NOMO-1 treated with DMSO at 0.1 percent for 48 hours (cell line): ENCODE measurements around the gene LCE1F.

Experiments
- DNase-seq: peaks from one replicate; lab custom pipeline; 2025; ENCODE audit not compliant: unreplicated experiment; lab: John Stamatoyannopoulos, UW

The LCE1F gene

DNA sequence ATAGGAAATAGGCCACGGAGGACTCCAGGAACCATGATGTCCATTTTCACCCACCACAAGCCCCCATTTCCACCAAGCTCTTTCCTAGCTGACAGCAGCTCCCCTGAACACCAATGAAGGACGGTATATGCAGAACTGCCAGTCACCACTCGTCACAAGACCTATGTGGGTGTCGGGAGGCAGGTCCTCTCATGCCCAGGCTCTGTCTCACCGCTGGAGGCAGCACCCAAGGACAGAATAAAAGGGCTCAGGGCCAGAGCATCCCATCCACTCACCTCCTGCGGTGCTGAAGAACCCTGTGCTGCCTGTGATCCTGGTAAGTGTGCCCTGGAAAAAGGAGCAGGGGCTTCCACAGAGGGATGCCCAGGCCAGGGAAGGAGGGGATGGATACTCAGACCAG, at the start of gene LCE1F:
LCE1F (plus strand) TSS at position 266 of the 400 bp plus-strand sequence. CDS start 1,232 bp downstream, outside the sequence.
- no peak for DNase-seq

GRCh38 chr1:152725261-152725660, 49.7 kb upstream of the LCE1F start:
- no peak for DNase-seq

DNA sequence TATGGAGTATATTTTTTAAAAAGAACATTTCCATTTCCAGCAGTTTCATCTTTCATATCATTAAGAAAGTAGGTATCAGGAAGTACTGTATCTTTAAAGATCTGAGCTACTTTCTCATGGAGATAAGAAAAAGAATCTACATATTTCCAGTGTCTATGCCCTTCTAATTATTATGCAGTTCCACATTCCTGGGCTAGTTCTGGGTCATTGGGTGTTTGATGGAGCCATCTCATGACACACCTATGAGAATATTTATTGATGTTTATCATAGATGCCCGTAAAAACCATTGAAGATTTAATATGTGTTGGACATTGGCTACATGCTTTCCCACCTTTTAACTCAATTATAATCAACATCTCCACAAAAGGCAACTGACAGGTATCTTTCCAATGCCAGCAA, 46.0 kb upstream of the LCE1F start:
- DNase-seq, result no peak

GRCh38 chr1:152735648-152736047, 39.3 kb upstream of the LCE1F start:
- DNase-seq, result no peak

DNA sequence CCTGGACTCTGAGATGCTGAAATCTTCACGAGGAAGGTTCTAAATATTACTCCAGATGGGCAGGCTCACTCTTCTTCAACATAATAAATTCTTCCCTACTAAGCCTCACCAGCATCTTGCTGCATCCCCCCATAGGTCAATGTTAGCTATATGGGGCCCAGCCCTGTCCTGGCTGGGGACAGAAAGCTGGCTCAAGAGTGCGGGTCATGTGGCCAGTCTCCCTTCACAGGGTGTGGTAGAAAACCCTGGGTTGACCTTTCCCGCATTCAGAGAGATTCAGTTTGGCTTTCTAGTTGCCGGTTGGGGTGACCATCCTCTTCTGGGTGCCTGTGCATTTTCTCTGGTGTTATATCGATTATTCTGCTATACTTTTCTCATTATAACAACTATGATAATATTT, 36.9 kb upstream of the LCE1F start:
- no peak for DNase-seq

DNA sequence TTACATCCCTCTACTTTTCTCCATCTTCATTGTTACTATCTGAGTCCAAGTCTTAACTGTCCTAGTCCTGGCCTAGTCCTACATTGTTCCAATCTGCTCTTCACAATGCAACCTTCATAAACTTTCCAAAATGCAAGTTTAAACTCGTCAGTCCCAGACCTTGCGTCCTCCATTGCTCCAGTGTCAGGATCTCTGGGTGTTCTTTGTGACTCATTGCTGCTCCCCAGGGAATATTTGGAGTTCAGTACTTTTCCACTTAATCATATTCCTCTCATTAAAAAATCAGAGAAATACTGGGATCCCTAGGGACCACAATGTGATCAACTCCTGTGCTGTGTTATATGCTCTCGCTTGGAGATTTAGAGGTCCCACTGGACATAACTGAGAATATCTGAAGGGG, 35.1 kb upstream of the LCE1F start:
- no peak for DNase-seq

GRCh38 chr1:152741656-152742055, 33.3 kb upstream of the LCE1F start:
- no peak for DNase-seq

DNA sequence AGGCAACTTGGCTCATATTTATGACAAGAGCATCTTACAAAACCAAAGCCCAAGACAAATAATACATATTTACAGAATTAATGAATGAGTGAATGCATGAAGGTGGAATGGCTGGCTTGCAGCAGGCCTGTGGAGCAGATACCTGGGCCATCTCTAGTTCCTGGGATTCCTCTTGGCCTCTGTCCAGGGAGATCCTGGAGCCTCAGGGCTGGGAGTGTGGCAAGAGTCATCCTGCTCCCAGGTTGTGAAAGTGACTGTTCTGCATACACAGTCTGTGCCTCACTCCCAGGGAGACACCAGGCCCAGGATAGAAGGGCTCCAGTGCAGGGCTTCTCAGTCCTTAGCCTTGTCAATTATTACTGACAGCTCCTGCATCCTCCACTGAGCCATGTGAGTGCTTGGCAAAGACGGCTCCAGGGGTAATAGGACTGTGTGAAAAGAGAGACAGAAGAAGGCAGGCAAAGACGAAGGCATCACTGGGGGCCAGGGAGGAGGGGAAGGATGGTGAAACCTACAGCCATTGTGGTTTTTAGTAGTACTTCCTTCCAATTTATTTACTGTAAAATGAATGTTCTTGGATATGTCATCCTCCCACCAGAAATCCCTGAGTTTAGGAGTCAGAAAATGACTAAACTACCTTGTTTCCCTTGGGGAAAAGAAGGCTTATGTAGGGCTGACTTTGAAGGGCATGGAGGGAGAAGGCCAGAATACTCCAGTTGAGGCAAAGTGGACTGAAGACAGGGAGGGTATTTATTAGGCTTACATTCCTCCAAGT, 31.4 kb upstream of the LCE1F start:
- no peak for DNase-seq

DNA sequence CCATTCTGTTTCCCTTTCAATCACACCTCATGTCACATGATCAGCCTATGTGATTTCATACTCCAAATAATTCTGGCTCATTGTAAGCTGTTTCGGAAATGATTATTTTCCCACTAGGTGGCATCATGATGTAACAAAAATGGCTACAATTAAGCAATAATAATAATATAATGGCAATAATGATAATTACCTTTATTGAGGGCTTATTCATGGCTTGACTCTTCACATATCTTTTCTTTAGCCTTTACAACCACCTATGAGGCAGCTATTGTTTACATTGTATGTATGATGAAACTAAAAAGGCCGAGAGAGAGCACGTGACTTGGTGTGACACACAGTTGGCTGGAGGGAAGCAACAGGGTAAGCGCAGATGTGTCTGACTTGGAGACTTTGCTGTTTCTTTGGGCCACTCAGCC, 29.6 kb upstream of the LCE1F start:
- peak; percentile 10 for DNase-seq

GRCh38 chr1:152745765-152746444, 29.0 kb upstream of the LCE1F start:
- peak; percentile 1 for DNase-seq

DNA sequence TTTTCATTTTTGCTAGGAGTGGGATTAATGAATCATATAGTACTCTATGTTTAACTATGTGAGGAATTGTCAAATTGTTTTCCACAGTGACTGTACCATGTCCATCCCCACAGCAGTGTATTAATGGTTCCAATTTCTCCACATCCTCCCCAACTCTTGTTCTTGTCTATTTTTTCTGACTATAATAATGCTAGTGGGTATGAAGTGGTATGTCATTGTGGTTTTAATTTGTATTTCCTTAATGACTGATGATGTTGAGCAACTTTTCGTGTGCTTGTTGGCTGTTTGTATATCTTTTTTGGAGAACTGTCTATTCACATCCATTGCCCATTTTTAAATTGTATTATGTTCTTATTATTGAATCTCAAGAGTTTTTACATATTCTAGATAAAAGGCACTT, 27.1 kb upstream of the LCE1F start:
- DNase-seq, result peak; percentile 3

GRCh38 chr1:152752225-152752624, 22.7 kb upstream of the LCE1F start:
- no peak for DNase-seq

- DNase-seq, result no peak
Observed at GRCh38 chr1:152753586-152753985, 21.4 kb upstream of the LCE1F start.

DNA sequence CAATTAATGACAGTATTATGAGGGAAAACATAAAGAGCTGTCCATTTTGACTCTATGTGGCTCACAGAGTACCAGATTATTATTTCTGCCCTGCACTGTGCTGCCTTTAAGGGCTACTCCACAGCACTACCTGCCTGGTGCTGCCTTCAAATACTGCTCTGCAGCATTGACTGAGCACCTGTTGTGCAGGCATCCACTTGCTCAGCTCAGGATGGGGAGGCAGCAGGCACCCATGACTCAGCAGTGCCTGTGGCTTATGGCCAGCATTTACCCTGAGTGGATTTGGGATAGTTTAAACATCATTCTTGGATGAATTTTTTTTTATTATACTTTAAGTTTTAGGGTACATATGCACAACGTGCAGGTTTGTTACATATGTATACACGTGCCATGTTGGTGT, 18.1 kb upstream of the LCE1F start:
- DNase-seq, result no peak

- no peak for DNase-seq
Observed at GRCh38 chr1:152757747-152758146, 17.2 kb upstream of the LCE1F start, which contains the start of gene KPRP. Gene KPRP, plus strand, starts transcription at chr1:152758025. Its CDS starts 1,564 bp downstream, at chr1:152759589.

- DNase-seq, result no peak
Observed at GRCh38 chr1:152758636-152759035, 16.3 kb upstream of the LCE1F start.

DNA sequence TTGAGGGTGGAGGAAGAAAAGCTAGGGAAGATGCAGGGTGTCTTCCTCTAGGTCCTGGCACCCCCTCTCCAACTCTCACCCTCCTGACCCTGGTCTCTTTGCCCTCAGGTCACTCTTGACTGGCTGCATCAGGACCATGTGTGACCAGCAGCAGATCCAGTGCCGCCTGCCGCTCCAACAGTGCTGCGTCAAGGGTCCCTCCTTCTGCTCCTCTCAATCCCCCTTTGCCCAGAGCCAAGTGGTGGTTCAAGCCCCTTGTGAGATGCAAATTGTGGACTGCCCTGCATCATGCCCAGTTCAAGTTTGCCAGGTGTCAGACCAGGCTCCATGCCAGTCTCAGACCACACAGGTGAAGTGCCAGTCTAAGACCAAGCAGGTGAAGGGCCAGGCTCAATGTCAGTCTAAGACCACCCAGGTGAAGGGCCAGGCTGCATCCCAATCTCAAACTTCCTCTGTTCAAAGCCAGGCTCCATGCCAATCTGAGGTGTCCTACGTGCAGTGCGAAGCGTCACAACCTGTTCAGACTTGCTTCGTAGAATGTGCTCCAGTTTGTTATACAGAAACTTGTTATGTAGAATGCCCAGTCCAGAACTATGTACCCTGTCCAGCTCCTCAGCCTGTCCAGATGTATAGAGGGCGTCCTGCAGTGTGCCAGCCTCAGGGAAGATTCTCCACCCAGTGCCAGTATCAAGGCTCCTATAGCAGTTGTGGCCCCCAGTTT, 15.3 kb upstream of the LCE1F start:
- DNase-seq, result no peak

DNA sequence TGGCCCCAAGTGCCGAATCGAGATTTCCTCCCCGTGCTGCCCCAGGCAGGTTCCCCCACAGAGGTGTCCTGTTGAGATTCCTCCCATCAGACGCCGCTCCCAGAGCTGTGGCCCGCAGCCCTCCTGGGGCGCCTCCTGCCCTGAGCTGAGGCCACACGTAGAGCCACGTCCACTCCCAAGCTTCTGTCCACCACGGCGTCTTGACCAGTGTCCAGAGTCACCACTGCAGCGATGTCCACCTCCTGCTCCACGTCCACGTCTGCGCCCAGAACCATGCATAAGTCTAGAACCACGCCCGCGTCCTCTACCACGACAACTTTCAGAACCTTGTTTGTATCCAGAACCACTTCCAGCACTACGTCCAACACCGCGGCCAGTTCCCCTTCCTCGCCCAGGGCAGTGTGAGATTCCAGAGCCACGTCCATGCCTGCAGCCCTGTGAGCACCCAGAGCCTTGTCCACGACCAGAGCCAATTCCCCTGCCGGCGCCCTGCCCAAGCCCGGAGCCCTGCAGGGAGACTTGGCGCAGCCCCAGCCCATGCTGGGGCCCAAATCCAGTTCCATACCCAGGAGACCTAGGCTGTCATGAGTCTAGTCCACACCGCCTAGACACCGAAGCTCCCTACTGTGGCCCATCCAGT, 14.3 kb upstream of the LCE1F start:
- no peak for DNase-seq

- DNase-seq, result no peak
Observed at GRCh38 chr1:152761609-152762213, 13.2 kb upstream of the LCE1F start.

DNA sequence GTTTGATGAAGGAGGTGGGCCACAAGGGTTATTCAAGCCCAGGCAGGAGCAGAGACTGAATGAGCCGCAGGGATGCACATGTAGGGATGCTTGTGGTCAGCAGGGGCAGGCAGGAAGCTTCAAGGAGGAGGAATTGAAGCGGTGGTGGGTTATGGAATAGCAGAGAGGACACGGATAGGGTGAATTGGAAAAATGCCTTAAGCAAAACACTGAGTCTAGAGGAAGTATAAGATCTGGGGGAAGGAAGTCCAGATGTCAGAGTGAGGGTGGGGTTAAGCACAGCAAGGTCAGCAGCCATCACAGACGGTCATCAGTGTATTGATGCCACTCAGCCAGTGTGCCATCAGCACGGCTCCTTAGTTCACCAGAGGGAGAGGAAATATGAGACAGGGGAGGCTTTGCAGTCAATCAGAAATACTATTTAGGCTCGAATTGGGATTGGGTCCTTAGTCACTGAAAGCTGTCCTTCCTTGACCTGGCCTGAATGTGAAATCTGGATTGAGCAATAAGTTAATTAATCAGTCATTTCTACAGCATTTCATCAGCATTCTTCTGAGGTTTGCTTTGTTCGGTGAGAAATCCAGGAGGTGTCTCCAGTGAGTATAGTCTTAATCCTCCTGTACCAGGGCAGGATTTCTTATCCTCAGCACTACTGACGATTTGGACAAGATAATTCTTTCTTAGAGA, 6.0 kb upstream of the LCE1F start:
- no peak for DNase-seq
